PFSK-1 (cell line): ENCODE data around the gene HDAC4.

Experiments used
- FOXP2 ChIP-seq: optimal IDR thresholded peaks from 2 replicates; pipeline ENCODE3; 2011; ENCODE audit warnings: borderline replicate concordance, control low read depth, inconsistent platforms; ENCODE audit not compliant: insufficient read depth; ENCODE audit errors: extremely low read length, extremely low read depth
- POLR2AphosphoS5 ChIP-seq: IDR thresholded peaks from 2 replicates; pipeline ENCODE4 v1.6.1; 2012; ENCODE audit warnings: low read depth, mild to moderate bottlenecking, control low read depth, low read length, moderate library complexity
- REST ChIP-seq, 2 experiments: IDR thresholded peaks; 2 replicates each; pipeline versions ENCODE4 v1.6.1 to v1.8.0; 2011 to 2012; ENCODE audit warnings: low read depth in 2 of 2, low read length in 2 of 2, control low read depth in 1 of 2, inconsistent platforms in 1 of 2, mild to moderate bottlenecking in 1 of 2, moderate library complexity in 1 of 2; ENCODE audit not compliant: insufficient read depth in 1 of 2
- SIN3A ChIP-seq: IDR thresholded peaks from 2 replicates; pipeline ENCODE4 v1.6.1; 2012; ENCODE audit warnings: mild to moderate bottlenecking, low read length, moderate library complexity, borderline replicate concordance; ENCODE audit not compliant: insufficient read depth
- TAF1 ChIP-seq: IDR thresholded peaks from 2 replicates; pipeline ENCODE4 v1.6.1; 2012; ENCODE audit warnings: low read length, control low read depth, borderline replicate concordance; ENCODE audit not compliant: insufficient read depth

Gene HDAC4

GRCh38 chr2:239257511-239257937, 143.3 kb downstream of the HDAC4 start:
- TF ChIP-seq FOXP2 (no peak), SIN3A (no peak), REST (IDR thresholded peaks at IDR 0.05; ENCODE audit: insufficient read depth in 1 of 2, low read depth in 2 of 2, low read length in 2 of 2) (no peak), POLR2AphosphoS5 (no peak)

- TF ChIP-seq FOXP2 (no peak), POLR2AphosphoS5 (no peak), TAF1 (no peak), SIN3A (no peak), REST (IDR thresholded peaks at IDR 0.05; ENCODE audit: insufficient read depth in 1 of 2, low read depth in 2 of 2, low read length in 2 of 2) (no peak)
Measured at GRCh38 chr2:239256350-239256743, 144.5 kb downstream of the HDAC4 start.

- TF ChIP-seq SIN3A (no peak), FOXP2 (no peak), REST (IDR thresholded peaks at IDR 0.05; ENCODE audit: insufficient read depth in 1 of 2, low read depth in 2 of 2, low read length in 2 of 2) (no peak), TAF1 (no peak)
Measured at GRCh38 chr2:239255628-239256349, 145.0 kb downstream of the HDAC4 start.

- no peak for TF ChIP-seq SIN3A
- no peak for TF ChIP-seq POLR2AphosphoS5
- no peak for TF ChIP-seq TAF1
- TF ChIP-seq REST (IDR thresholded peaks at IDR 0.05; ENCODE audit: insufficient read depth in 1 of 2, low read depth in 2 of 2, low read length in 2 of 2): no peak
- TF ChIP-seq FOXP2: no peak
Measured at GRCh38 chr2:239255218-239255617, 145.6 kb downstream of the HDAC4 start.
